ENCODE data around the gene PLCD1. TPM values are rescaled to one million over a fixed set of nuclear protein-coding genes. Genes with fewer than 3 reads are reported as not detected.

Gene PLCD1
- total RNA-seq, 2 experiments from 2014 or later = 6.2 to 8.2 TPM

GRCh38 chr3:37957539-37957936 lies 71.9 kb downstream of the PLCD1 start:
- no peak for DNase-seq
- TF ChIP-seq CTCF (IDR thresholded peaks at IDR 0.05) = no peak
- H3K9me3 Mint-ChIP-seq = peaks cover 4% of the 10 kb centered on the region
- no peak for ATAC-seq
- H3K27me3 Mint-ChIP-seq = no peaks in the 10 kb centered on the region
- H3K36me3 Mint-ChIP-seq (ENCODE audit: low read depth) = no peaks in the 10 kb centered on the region
- peak overlapping the region; percentile 82 for H3K27ac Mint-ChIP-seq
- POLR2A ChIA-PET = interaction anchor here (1.6 kb wide), 1 partner anchor 12 kb away, joined by 3 read pairs; no protein-coding TSS in a partner anchor
- H3K4me1 Mint-ChIP-seq (ENCODE audit: low read depth) = peaks cover 19% of the 10 kb centered on the region
- intact Hi-C loops (cut with micrococcal nuclease) = no loop called here
- no peak overlapping the region for H3K4me3 Mint-ChIP-seq
- CTCF ChIA-PET = interaction anchor here (0.6 to 10.8 kb wide), 3 partner anchors 10 to 154 kb away, joined by 3 to 65 read pairs (median 48); no protein-coding TSS in a partner anchor

Small RNA genes within 50 kb of the gene (microRNA-seq; reads per million reads assigned to microRNA genes)
- 6.1 reads per million, percentile 24 among the genes with 10 or more reads in this experiment for gene MIR26A1 (ENCODE audit: borderline microRNAs expressed, borderline replicate concordance)

Other genes starting within 250 kb of the PLCD1 start
- gene CTDSPL, start 167.8 kb downstream of the PLCD1 start, total RNA-seq = 1 to 10 TPM; 1.2 to 1.7 TPM
- 10 to 100 TPM; 11.4 to 11.7 TPM for gene VILL, start 38.9 kb downstream of the PLCD1 start, total RNA-seq
- under 1 TPM; 0.20 to 0.36 TPM for gene DLEC1, start 9.6 kb upstream of the PLCD1 start, total RNA-seq
- gene ACAA1, start 107.5 kb upstream of the PLCD1 start, total RNA-seq = 10 to 100 TPM; 70.1 to 72.0 TPM
- 10 to 100 TPM; 29.3 to 31.8 TPM for gene MYD88, start 109.0 kb upstream of the PLCD1 start, total RNA-seq
- gene OXSR1, start 135.9 kb upstream of the PLCD1 start, total RNA-seq = 10 to 100 TPM; 56.5 to 57.9 TPM
- under 1 TPM; 0.18 to 0.31 TPM for gene SLC22A13, start 236.2 kb upstream of the PLCD1 start, total RNA-seq